Measurements from ENCODE around the gene TIE1. TPM values are rescaled to one million over a fixed set of nuclear protein-coding genes. Genes with fewer than 3 reads are reported as not detected.
A peak's percentile ranks its signal among the peaks of the same experiment; 100 is the strongest.
"Not testable (repeated sequence)": the region's sequence is repeated elsewhere in the genome, so short reads cannot be mapped to it uniquely, and the experiment has no call there.

TIE1 gene
- total and polyA plus RNA-seq, 2 experiments from 2014 or later: 0.21 TPM; not detected in 1

- Histone ChIP-seq H3K79me2 (ENCODE audit: insufficient read depth) (peaks cover 73% of the 10 kb centered on the region), H3K27ac (peak within 1 kb of the TSS; percentile 90), H3K9ac (peak within 1 kb of the TSS; percentile 99)
Observed at GRCh38 chr1:43367904-43368645, 67.3 kb downstream of the TIE1 start, which contains the start of gene ELOVL1. Gene ELOVL1 (minus strand): TSS chr1:43368011. CDS start chr1:43365609, 2,402 bp downstream.

GRCh38 chr1:43368646-43369020 lies 67.9 kb downstream of the TIE1 start:
- Histone ChIP-seq H3K9me2 (ENCODE audit: insufficient read depth) (no peaks in the 10 kb centered on the region), H3K36me3 (ENCODE audit: low read depth) (peaks cover 8% of the 10 kb centered on the region; the same call in 1 of the 2 replicates), H3K4me2 (ENCODE audit: unreplicated experiment) (peak overlapping the region; percentile 93), H3K9me3 (ENCODE audit: low read depth) (no peaks in the 10 kb centered on the region), H3F3A (ENCODE audit: insufficient read depth) (peaks cover 56% of the 10 kb centered on the region), H3K4me3 (peak overlapping the region; percentile 98), H2AFZ (peak overlapping the region; percentile 68), H4K20me1 (ENCODE audit: insufficient read depth) (no peaks in the 10 kb centered on the region), H3K27ac (peak overlapping the region; percentile 90), H3K27me3 (replicated peaks; ENCODE audit: insufficient read depth) (no peaks in the 10 kb centered on the region), H3K79me2 (ENCODE audit: insufficient read depth) (peaks cover 67% of the 10 kb centered on the region), H3K9ac (peak overlapping the region; percentile 99), H3K4me1 (ENCODE audit: insufficient read depth) (peaks cover 25% of the 10 kb centered on the region)
- in situ Hi-C loops (cut with MboI): no loop called here
- TF ChIP-seq EZH2phosphoT487 (IDR thresholded peaks at IDR 0.05; ENCODE audit: insufficient read depth, low read depth) (no peak), EZH2 (IDR thresholded peaks at IDR 0.05; ENCODE audit: insufficient read depth, poor library complexity, severe bottlenecking) (no peak)
- DNase-seq: no peak
- WGBS, 2 experiments (ENCODE audit: low coverage in 1 of 2, low lambda C conversion rate in 2 of 2, missing lambda C conversion rate in 2 of 2): 14 to 16% methylated on average over 6 of the region's 6 CpGs

More at GRCh38 chr1:43367904-43368645, 67.3 kb downstream of the TIE1 start, which contains the start of gene ELOVL1:
- TF ChIP-seq EZH2phosphoT487 (IDR thresholded peaks at IDR 0.05; ENCODE audit: insufficient read depth, low read depth): no peak
- no peak for TF ChIP-seq EZH2 (IDR thresholded peaks at IDR 0.05; ENCODE audit: insufficient read depth, poor library complexity, severe bottlenecking)
- peak within 1 kb of the TSS; percentile 98 for H3K4me3 ChIP-seq
- no peaks in the 10 kb centered on the region for H4K20me1 ChIP-seq (ENCODE audit: insufficient read depth)
- H2AFZ ChIP-seq: peak within 1 kb of the TSS; percentile 68
- H3K27me3 ChIP-seq (replicated peaks; ENCODE audit: insufficient read depth): no peaks in the 10 kb centered on the region
- WGBS, 2 experiments (ENCODE audit: low coverage in 1 of 2, low lambda C conversion rate in 2 of 2, missing lambda C conversion rate in 2 of 2): 1% methylated on average over 16 to 23 of the region's 58 CpGs
- H3K4me2 ChIP-seq (ENCODE audit: unreplicated experiment): peak within 1 kb of the TSS; percentile 93
- H3K36me3 ChIP-seq (ENCODE audit: low read depth): peaks cover 8% of the 10 kb centered on the region; the same call in 1 of the 2 replicates
- in situ Hi-C loops (cut with MboI): no loop called here
- no peaks in the 10 kb centered on the region for H3K9me3 ChIP-seq (ENCODE audit: low read depth)
- H3K4me1 ChIP-seq (ENCODE audit: insufficient read depth): peaks cover 19% of the 10 kb centered on the region
- peaks cover 53% of the 10 kb centered on the region for H3F3A ChIP-seq (ENCODE audit: insufficient read depth)
- H3K9me2 ChIP-seq (ENCODE audit: insufficient read depth): no peaks in the 10 kb centered on the region
- DNase-seq: peak; percentile 93

GRCh38 chr1:43369779-43370178 lies 69.0 kb downstream of the TIE1 start:
- H3K36me3 ChIP-seq (ENCODE audit: low read depth); DNase-seq; H3K9me2 ChIP-seq (ENCODE audit: insufficient read depth); in situ Hi-C loops (cut with MboI); H3K9me3 ChIP-seq (ENCODE audit: low read depth); H3K9ac ChIP-seq; H3K27ac ChIP-seq; H4K20me1 ChIP-seq (ENCODE audit: insufficient read depth); H3K4me3 ChIP-seq; H2AFZ ChIP-seq; H3K27me3 ChIP-seq (replicated peaks; ENCODE audit: insufficient read depth); H3K4me2 ChIP-seq (ENCODE audit: unreplicated experiment): not testable (repeated sequence)
- 96 to 100% methylated on average over 6 of the region's 6 CpGs for WGBS, 2 experiments (ENCODE audit: low coverage in 1 of 2, low lambda C conversion rate in 2 of 2, missing lambda C conversion rate in 2 of 2)
- peaks cover 32% of the 10 kb centered on the region for H3K4me1 ChIP-seq (ENCODE audit: insufficient read depth)
- peaks cover 56% of the 10 kb centered on the region for H3F3A ChIP-seq (ENCODE audit: insufficient read depth)
- H3K79me2 ChIP-seq (ENCODE audit: insufficient read depth): peaks cover 56% of the 10 kb centered on the region

- peaks cover 32% of the 10 kb centered on the region for H3K4me1 ChIP-seq (ENCODE audit: insufficient read depth)
- no peak overlapping the region for H2AFZ ChIP-seq
- peaks cover 48% of the 10 kb centered on the region for H3K79me2 ChIP-seq (ENCODE audit: insufficient read depth)
- H3K4me3 ChIP-seq: no peak overlapping the region
- in situ Hi-C loops (cut with MboI): no loop called here
- no peaks in the 10 kb centered on the region for H3K9me2 ChIP-seq (ENCODE audit: insufficient read depth)
- H3K9me3 ChIP-seq (ENCODE audit: low read depth): no peaks in the 10 kb centered on the region
- no peak for DNase-seq
- H3K27ac ChIP-seq: no peak overlapping the region
- TF ChIP-seq EZH2phosphoT487 (IDR thresholded peaks at IDR 0.05; ENCODE audit: insufficient read depth, low read depth): no peak
- no peak for TF ChIP-seq EZH2 (IDR thresholded peaks at IDR 0.05; ENCODE audit: insufficient read depth, poor library complexity, severe bottlenecking)
- H3K4me2 ChIP-seq (ENCODE audit: unreplicated experiment): no peak overlapping the region
- no peaks in the 10 kb centered on the region for H3K36me3 ChIP-seq (ENCODE audit: low read depth)
- 85 to 92% methylated on average over 4 of the region's 4 CpGs for WGBS, 2 experiments (ENCODE audit: low coverage in 1 of 2, low lambda C conversion rate in 2 of 2, missing lambda C conversion rate in 2 of 2)
- H3K27me3 ChIP-seq (replicated peaks; ENCODE audit: insufficient read depth): no peaks in the 10 kb centered on the region
- H3F3A ChIP-seq (ENCODE audit: insufficient read depth): peaks cover 51% of the 10 kb centered on the region
- no peaks in the 10 kb centered on the region for H4K20me1 ChIP-seq (ENCODE audit: insufficient read depth)
- H3K9ac ChIP-seq: no peak overlapping the region
Observed at GRCh38 chr1:43370564-43370963, 69.8 kb downstream of the TIE1 start.
